Type B pancreatic cell (in vitro differentiated cells): Measurements from ENCODE around the gene MICALL2. TPM values are rescaled to one million over a fixed set of nuclear protein-coding genes. Genes with fewer than 3 reads are reported as not detected.

Experiments
- DNase-seq: peaks from one replicate; pipeline ENCODE4 v3.0.0; 2021; ENCODE audit warnings: mixed read lengths; ENCODE audit not compliant: unreplicated experiment; ENCODE audit errors: extremely low spot score
- H3K27ac Mint-ChIP-seq: 2 replicates; pipeline ENCODE4 v1.8.0; 2021; ENCODE audit warnings: mild to moderate bottlenecking, mixed read lengths
- H3K27me3 Mint-ChIP-seq: 2 replicates; pipeline ENCODE4 v1.8.0; 2021; ENCODE audit warnings: mixed read lengths
- H3K36me3 Mint-ChIP-seq: 2 replicates; pipeline ENCODE4 v1.8.0; 2021; ENCODE audit warnings: mixed read lengths
- H3K4me1 Mint-ChIP-seq: one replicate; pipeline ENCODE4 v1.8.0; 2021; ENCODE audit warnings: mixed read lengths; ENCODE audit not compliant: unreplicated experiment
- H3K4me3 Mint-ChIP-seq: 2 replicates; pipeline ENCODE4 v1.8.0; 2021; ENCODE audit warnings: mild to moderate bottlenecking, mixed read lengths
- H3K9me3 Mint-ChIP-seq: 2 replicates; pipeline ENCODE4 v1.8.0; 2021; ENCODE audit warnings: mixed read lengths
- total RNA-seq: library from RNA; stranded (reverse); gene quantifications from 2 replicates; pipeline ENCODE4 v1.2.1, GENCODE V29; 2021; ENCODE audit warnings: low replicate concordance
- TF ChIP-seq, protein P1 (sequence below): fragments of 200-600 bp; sonication (generic); conservative IDR thresholded peaks from 2 replicates; pipeline ENCODE4 v1.5.0; 2021; ENCODE audit warnings: antibody characterized with exemption, mild to moderate bottlenecking

MICALL2 gene
- total RNA-seq, 1 donor from 2014 or later, result 12.3 TPM

DNA sequence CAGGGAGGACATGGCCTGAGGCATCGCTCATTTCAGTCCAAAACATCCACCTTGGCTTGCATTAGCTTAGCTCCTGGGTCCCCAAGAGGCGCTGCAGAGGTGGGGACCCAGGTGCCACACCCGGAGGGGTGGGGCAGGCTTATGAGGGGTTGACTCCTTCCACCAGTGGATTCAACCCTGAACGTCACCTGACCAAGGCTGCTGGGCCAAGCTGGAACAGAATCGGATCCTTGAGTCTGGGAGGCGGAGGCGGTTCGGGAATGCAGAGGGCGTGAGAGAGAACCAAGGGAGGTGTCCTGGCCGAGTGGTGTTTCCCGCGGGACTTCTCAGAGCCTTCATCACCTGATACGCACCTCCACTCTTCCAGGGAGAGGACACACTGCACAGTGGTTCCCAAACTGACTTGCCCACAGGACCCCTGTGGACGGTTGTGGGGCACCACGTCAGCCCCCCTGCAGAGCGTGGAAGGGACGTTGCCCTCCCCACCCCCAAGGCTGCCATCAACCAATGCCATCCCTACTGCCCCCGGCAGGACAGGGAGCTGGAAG is 4.5 kb upstream of the MICALL2 start:
- Mint-ChIP-seq H3K9me3 (no peaks in the 10 kb centered on the region), H3K4me3 (no peak overlapping the region), H3K27me3 (no peaks in the 10 kb centered on the region), H3K36me3 (no peaks in the 10 kb centered on the region), H3K4me1 (peaks cover 11% of the 10 kb centered on the region), H3K27ac (no peak overlapping the region)
- DNase-seq, result no peak
- TF ChIP-seq, protein P1, sequence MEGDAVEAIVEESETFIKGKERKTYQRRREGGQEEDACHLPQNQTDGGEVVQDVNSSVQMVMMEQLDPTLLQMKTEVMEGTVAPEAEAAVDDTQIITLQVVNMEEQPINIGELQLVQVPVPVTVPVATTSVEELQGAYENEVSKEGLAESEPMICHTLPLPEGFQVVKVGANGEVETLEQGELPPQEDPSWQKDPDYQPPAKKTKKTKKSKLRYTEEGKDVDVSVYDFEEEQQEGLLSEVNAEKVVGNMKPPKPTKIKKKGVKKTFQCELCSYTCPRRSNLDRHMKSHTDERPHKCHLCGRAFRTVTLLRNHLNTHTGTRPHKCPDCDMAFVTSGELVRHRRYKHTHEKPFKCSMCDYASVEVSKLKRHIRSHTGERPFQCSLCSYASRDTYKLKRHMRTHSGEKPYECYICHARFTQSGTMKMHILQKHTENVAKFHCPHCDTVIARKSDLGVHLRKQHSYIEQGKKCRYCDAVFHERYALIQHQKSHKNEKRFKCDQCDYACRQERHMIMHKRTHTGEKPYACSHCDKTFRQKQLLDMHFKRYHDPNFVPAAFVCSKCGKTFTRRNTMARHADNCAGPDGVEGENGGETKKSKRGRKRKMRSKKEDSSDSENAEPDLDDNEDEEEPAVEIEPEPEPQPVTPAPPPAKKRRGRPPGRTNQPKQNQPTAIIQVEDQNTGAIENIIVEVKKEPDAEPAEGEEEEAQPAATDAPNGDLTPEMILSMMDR, result no peak

DNA sequence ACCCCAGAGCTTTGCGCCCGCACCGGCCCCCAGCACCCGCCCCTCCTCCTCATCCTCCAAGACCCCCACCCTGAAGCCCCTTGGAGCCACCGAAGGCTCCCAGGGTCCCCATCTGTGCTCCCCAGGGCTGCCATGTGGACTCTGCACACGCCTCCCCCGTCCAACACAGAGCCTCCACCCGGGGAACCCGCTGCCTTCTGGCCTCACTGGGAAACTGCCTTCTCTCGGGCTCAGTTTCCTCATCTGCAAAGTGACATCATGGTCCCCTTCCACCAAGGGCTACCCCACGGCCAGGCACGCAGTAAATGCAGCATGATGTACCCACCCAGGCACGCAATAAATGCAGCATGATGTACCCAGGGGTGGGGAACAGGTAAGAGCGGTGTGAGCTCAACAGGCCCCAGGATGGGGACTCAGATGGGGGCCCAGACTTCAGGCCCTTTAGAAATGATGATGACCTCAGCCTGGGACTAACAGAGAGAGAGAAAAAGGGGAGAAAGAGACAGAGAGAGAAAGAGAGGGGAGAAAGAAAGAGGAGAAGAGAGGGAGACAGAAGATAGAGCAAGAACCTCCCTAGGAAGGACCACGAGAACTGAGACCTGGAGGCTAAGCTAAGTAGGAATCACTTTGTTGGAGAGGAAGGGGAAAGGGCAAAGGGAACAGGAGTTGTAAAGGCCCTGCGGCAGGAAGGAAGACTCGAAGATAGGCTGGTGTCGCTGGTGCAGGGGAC is 2.5 kb upstream of the MICALL2 start:
- no peaks in the 10 kb centered on the region for H3K27me3 Mint-ChIP-seq
- H3K9me3 Mint-ChIP-seq, result no peaks in the 10 kb centered on the region
- H3K4me1 Mint-ChIP-seq, result peaks cover 18% of the 10 kb centered on the region
- H3K27ac Mint-ChIP-seq, result peak overlapping the region; percentile 70
- TF ChIP-seq, protein P1, result no peak
- H3K36me3 Mint-ChIP-seq, result no peaks in the 10 kb centered on the region
- no peak for DNase-seq
- H3K4me3 Mint-ChIP-seq, result no peak overlapping the region

GRCh38 chr7:1460821-1461645 is 1.8 kb upstream of the MICALL2 start:
- Mint-ChIP-seq H3K27ac (peak overlapping the region; percentile 70), H3K27me3 (no peaks in the 10 kb centered on the region), H3K9me3 (no peaks in the 10 kb centered on the region), H3K36me3 (no peaks in the 10 kb centered on the region), H3K4me1 (peaks cover 15% of the 10 kb centered on the region), H3K4me3 (peak overlapping the region; percentile 28)
- no peak for DNase-seq
- TF ChIP-seq, protein P1, result no peak

DNA sequence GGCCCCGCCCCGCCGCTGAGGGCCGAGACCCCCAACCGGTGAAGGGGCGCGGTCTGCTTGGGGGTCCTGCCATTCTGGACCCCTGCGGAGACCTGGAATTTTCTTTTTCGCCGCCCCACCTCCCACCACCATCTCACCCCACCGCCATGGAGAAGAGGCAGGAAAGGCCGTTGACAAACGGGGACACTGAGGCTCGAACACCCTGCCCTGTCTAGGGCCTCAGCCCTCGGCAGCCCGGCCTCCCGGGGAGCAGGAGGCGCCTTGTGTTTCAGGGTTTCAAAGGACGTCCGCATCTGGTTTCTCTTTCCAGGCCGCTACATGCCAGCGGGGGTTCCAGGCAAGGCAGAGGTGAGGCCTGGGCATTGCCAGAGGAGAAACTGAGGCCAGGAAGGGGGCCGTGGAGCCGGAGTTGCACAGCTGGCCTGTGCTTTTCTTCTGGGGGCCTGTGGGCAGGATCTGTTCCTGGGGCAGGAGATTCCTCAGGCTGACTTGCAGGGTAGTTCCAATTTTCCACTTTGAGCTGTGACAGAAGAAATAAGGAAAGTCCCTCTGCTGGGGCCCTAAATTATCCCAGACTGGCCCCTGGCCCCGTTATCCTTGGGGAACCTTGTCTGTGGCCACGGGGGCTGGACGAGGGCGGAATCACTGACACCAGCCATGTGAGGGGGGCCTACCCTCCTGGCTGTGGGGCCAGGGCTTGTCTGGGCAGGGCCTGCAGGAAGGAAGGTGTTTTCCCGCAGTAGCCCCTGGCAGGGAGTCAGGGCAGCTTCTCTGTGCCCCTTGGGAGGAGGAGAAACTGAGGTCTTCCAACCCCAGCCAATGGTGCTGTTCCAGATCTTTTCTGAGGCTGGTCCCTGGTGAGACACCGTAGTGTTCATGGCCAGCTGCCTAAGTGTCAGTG is 900 bp upstream of the MICALL2 start:
- no peaks in the 10 kb centered on the region for H3K36me3 Mint-ChIP-seq
- peak overlapping the region; percentile 29 for H3K27ac Mint-ChIP-seq
- peaks cover 15% of the 10 kb centered on the region for H3K4me1 Mint-ChIP-seq
- H3K4me3 Mint-ChIP-seq, result peak overlapping the region; percentile 67
- no peaks in the 10 kb centered on the region for H3K9me3 Mint-ChIP-seq
- TF ChIP-seq, protein P1, result no peak
- no peak for DNase-seq
- no peaks in the 10 kb centered on the region for H3K27me3 Mint-ChIP-seq

DNA sequence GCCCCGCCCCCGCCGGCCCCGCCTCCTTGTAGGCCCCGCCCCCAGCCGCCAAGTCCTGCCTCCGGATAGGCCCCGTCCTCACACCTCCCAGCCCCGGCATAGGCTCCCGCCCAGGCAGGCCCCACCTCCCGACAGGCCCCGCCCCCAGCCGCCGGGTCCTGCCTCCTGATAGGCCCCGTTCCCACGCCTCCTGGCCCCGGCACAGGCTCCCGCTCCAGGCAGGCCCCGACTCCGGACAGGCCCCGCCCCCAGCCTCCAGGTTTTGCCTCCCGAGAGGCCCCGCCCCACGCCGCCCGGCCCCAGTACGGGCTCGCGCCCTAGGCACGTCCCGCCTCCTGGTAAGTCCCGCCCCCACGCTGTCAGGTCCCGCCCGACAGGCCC is 232 bp upstream of the MICALL2 start:
- Mint-ChIP-seq H3K36me3 (no peaks in the 10 kb centered on the region), H3K27ac (no peak overlapping the region), H3K4me3 (peak overlapping the region; percentile 77), H3K9me3 (no peaks in the 10 kb centered on the region), H3K27me3 (no peaks in the 10 kb centered on the region), H3K4me1 (peaks cover 15% of the 10 kb centered on the region)
- TF ChIP-seq, protein P1, result no peak
- peak; percentile 100 for DNase-seq
